Neuronal stem cell (in vitro differentiated cells): ENCODE results near the gene FAM13B. TPM values are rescaled to one million over a fixed set of nuclear protein-coding genes. Genes with fewer than 3 reads are reported as not detected.
A peak's percentile ranks its signal among the peaks of the same experiment; 100 is the strongest.

Experiments
- DNase-seq: peaks from one replicate; pipeline ENCODE4 v3.0.0-alpha.2; 2013; ENCODE audit warnings: low spot score
- H2AFZ ChIP-seq: one replicate; pipeline ENCODE4 v1.6.1; 2013; ENCODE audit warnings: mild to moderate bottlenecking, low read length, inconsistent platforms
- H2AK5ac ChIP-seq: 2 replicates; pipeline ENCODE4 v1.6.1; 2013; ENCODE audit warnings: low read depth, mild to moderate bottlenecking, inconsistent platforms, low read length, moderate library complexity, mixed read lengths
- H2BK120ac ChIP-seq: 2 replicates; pipeline ENCODE4 v1.6.1; 2013; ENCODE audit warnings: low read depth, mild to moderate bottlenecking, inconsistent platforms, low read length, moderate library complexity, mixed read lengths
- H2BK12ac ChIP-seq: one replicate; pipeline ENCODE4 v1.6.1; 2013; ENCODE audit warnings: low read length, inconsistent platforms
- H2BK15ac ChIP-seq: 2 replicates; pipeline ENCODE4 v1.6.1; 2013; ENCODE audit warnings: mild to moderate bottlenecking, low read length, inconsistent platforms, mixed read lengths
- H2BK5ac ChIP-seq: one replicate; pipeline ENCODE4 v1.6.1; 2013; ENCODE audit warnings: inconsistent platforms, mild to moderate bottlenecking, low read length, moderate library complexity
- H3K14ac ChIP-seq: one replicate; pipeline ENCODE4 v1.6.1; 2013; ENCODE audit warnings: low read length, inconsistent platforms
- H3K18ac ChIP-seq: 2 replicates; pipeline ENCODE4 v1.6.1; 2013; ENCODE audit warnings: low read length, inconsistent platforms
- H3K23ac ChIP-seq: 2 replicates; pipeline ENCODE4 v1.6.1; 2013; ENCODE audit warnings: low read depth, mild to moderate bottlenecking, mixed read lengths, low read length, inconsistent platforms; ENCODE audit not compliant: poor library complexity
- H3K27ac ChIP-seq: replicated peaks from 3 replicates; pipeline ENCODE4 v1.5.1; 2013; ENCODE audit warnings: low read length, inconsistent platforms
- H3K27me3 ChIP-seq, 3 experiments: 2 replicates each; pipeline ENCODE4 v1.6.1; 2013; ENCODE audit warnings: low read length in 3 of 3, mild to moderate bottlenecking in 2 of 3, inconsistent platforms in 1 of 3, low read depth in 1 of 3, mixed read lengths in 1 of 3, moderate library complexity in 1 of 3; ENCODE audit not compliant: control insufficient read depth in 3 of 3, insufficient read depth in 3 of 3
- H3K36me3 ChIP-seq, 2 donors: replicated peaks in 1 of 2; 2 replicates each; pipeline ENCODE4 v1.6.1; 2013; ENCODE audit warnings: low read length in 2 of 2; ENCODE audit not compliant: control insufficient read depth in 2 of 2, insufficient read depth in 2 of 2
- H3K4ac ChIP-seq: 2 replicates; pipeline ENCODE4 v1.6.1; 2013; ENCODE audit warnings: inconsistent platforms, mild to moderate bottlenecking, low read length, moderate library complexity
- H3K4me1 ChIP-seq, 2 donors: 1 replicate in 1 of 2; 2 replicates in 1 of 2; pipeline ENCODE4 v1.6.1; 2013; ENCODE audit warnings: low read length in 2 of 2, low read depth in 1 of 2; ENCODE audit not compliant: control insufficient read depth in 2 of 2, insufficient read depth in 1 of 2
- H3K4me2 ChIP-seq: one replicate; pipeline ENCODE4 v1.6.1; 2013; ENCODE audit warnings: mild to moderate bottlenecking, low read length, inconsistent platforms; ENCODE audit not compliant: insufficient read depth, poor library complexity, severe bottlenecking
- H3K4me3 ChIP-seq, 2 donors: 2 replicates each; pipeline ENCODE4 v1.5.1; 2013; ENCODE audit warnings: low read length in 2 of 2, mild to moderate bottlenecking in 2 of 2, inconsistent platforms in 1 of 2, moderate library complexity in 1 of 2
- H3K79me1 ChIP-seq: one replicate; pipeline ENCODE4 v1.6.1; 2013; ENCODE audit warnings: low read depth, mild to moderate bottlenecking, inconsistent platforms, low read length, moderate library complexity
- H3K9ac ChIP-seq: one replicate; pipeline ENCODE4 v1.6.1; 2013; ENCODE audit warnings: mild to moderate bottlenecking, low read depth, low read length, inconsistent platforms; ENCODE audit not compliant: poor library complexity
- H3K9me3 ChIP-seq, 2 donors: replicated peaks in 1 of 2; 2 replicates each; pipeline versions ENCODE3 to v1.6.1; 2013; ENCODE audit warnings: low read length in 2 of 2, mild to moderate bottlenecking in 2 of 2, inconsistent platforms in 1 of 2, low read depth in 1 of 2, mixed read lengths in 1 of 2, moderate library complexity in 1 of 2; ENCODE audit not compliant: control insufficient read depth in 2 of 2, insufficient read depth in 1 of 2
- H4K8ac ChIP-seq: one replicate; pipeline ENCODE4 v1.6.1; 2013; ENCODE audit warnings: low read depth, mild to moderate bottlenecking, inconsistent platforms, low read length, moderate library complexity
- H4K91ac ChIP-seq: one replicate; pipeline ENCODE4 v1.6.1; 2013; ENCODE audit warnings: low read length, low read depth, mild to moderate bottlenecking, inconsistent platforms; ENCODE audit not compliant: poor library complexity
- WGBS, 2 donors: extraction: QIAGEN DNeasy Blood & Tissue Kit; methylation state at CpG; one replicate each; pipeline ENCODE4 v1.1.7; 2013; ENCODE audit warnings: missing lambda C conversion rate in 2 of 2, mixed read lengths in 1 of 2; ENCODE audit not compliant: insufficient read length in 2 of 2, insufficient replicate concordance in 1 of 2; ENCODE audit errors: extremely low coverage in 2 of 2; 5-methylcytosine and 5-hydroxymethylcytosine counted together
- small RNA-seq: library from polyadenylated mRNA; stranded (forward); fragments of <200 nt; extraction: miRNeasy Mini kit (QIAGEN cat#:217004); gene quantifications from one replicate; pipeline ENCODE3, GENCODE V24; 2013; ENCODE audit not compliant: insufficient read depth

Gene FAM13B

DNA sequence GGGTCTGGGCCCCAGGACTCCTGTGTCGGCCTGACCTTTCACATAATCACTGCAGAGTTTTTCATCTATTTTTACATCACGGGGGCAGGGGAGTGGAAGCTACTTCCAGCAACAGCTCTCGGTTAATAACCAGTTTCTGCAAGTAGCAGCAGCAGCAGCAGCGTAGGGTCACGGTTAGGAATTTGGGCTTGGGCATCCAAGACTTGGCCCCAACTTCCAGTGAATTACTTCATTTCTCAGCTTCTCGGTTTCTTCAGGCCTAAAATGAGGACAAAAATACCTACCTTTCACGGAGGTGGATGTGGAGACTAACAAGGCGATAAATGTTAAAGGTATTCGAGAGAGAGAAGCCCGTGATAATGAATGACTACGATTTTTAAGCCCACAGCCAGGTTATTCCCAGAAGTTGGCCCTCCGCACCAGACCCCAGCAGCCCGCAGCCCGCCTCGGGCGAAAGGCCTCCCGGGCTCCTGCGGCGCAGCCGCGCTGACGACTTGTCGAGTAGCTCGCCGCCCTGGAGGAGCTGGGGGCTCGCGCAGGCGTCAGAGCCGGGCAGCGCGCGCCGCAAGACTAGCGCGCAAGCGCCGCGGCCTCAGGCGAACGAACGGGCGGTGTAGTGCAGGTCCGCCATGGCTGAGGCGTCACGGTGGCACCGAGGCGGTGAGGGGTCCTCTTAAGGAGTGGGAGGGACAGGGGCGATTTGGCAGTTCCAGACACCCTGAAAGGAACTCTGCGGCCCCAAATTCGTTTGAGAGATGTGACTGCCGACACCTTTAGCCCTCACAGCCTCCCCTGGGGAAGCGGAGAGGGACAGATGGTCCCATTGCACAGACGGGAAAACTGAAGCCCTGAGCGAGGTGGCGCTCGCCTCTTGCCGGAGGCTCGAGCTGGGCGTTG, 143.8 kb downstream of the FAM13B start, which contains the start of gene PKD2L2:
Gene PKD2L2, plus strand, starts transcription at position 595 of the 897 bp plus-strand sequence. Its CDS starts 35 bp downstream, at position 630.
- peak within 1 kb of the TSS; percentile 37 for H2BK15ac ChIP-seq
- H3K27me3 ChIP-seq: peaks cover 0 to 2% (median 0%) of the 10 kb centered on the region in 3 experiments
- H2AK5ac ChIP-seq: no peak within 1 kb of the TSS
- H3K4me3 ChIP-seq: peak within 1 kb of the TSS in 1 of 2 donors; percentile 63
- H4K91ac ChIP-seq: no peak within 1 kb of the TSS
- no peak within 1 kb of the TSS for H2BK12ac ChIP-seq
- H3K4ac ChIP-seq: no peak within 1 kb of the TSS
- no peak within 1 kb of the TSS for H2BK120ac ChIP-seq
- H3K4me1 ChIP-seq: peaks cover 2 to 7% of the 10 kb centered on the region in 2 donors
- no peak within 1 kb of the TSS for H2BK5ac ChIP-seq
- no peak within 1 kb of the TSS for H3K27ac ChIP-seq
- H3K9me3 ChIP-seq: peaks cover 0 to 2% of the 10 kb centered on the region in 2 donors
- H3K4me2 ChIP-seq: no peak within 1 kb of the TSS
- DNase-seq: peak; percentile 23
- H3K14ac ChIP-seq: no peak within 1 kb of the TSS
- peaks cover 3% of the 10 kb centered on the region for H3K79me1 ChIP-seq
- no peaks in the 10 kb centered on the region for H3K36me3 ChIP-seq
- H3K9ac ChIP-seq: no peak within 1 kb of the TSS
- peak within 1 kb of the TSS; percentile 88 for H2AFZ ChIP-seq
- H3K18ac ChIP-seq: peak within 1 kb of the TSS; percentile 93
- WGBS, 2 donors: no CpG with 5 or more reads among the region's 59 CpGs
- H3K23ac ChIP-seq: peak within 1 kb of the TSS; percentile 94
- peak within 1 kb of the TSS; percentile 50 for H4K8ac ChIP-seq

DNA sequence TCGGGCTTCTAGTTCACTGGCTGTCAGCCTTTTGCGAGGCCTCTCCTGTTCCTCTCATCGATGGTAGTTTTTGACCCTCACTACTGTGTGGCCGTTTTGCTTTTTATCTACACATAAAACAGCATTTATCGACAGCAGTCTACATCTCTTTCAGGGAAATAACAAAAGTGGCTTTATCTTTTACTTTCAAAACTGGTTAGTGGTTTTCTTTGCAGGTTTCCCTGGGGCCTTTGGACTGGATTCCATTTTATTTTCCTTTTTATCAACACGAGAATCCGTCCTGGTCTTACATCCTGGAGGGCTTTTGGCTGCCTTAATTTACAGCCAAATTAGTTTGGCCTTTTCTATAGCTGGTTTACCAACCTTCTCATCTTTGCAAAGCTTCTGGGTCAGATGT, 144.4 kb downstream of the FAM13B start:
- Histone ChIP-seq H2BK15ac (no peak overlapping the region), H3K27ac (no peak overlapping the region), H4K8ac (no peak overlapping the region), H3K23ac (no peak overlapping the region), H3K4ac (no peak overlapping the region), H3K9ac (no peak overlapping the region), H3K4me1 (peaks cover 2 to 7% of the 10 kb centered on the region in 2 donors), H3K14ac (no peak overlapping the region), H2BK12ac (no peak overlapping the region), H3K36me3 (no peaks in the 10 kb centered on the region), H3K27me3 (peaks cover 0 to 2% (median 0%) of the 10 kb centered on the region in 3 experiments), H2AK5ac (no peak overlapping the region), H2BK120ac (no peak overlapping the region), H3K4me3 (no peak overlapping the region), H4K91ac (no peak overlapping the region), H2BK5ac (no peak overlapping the region), H2AFZ (peak overlapping the region; percentile 88), H3K18ac (no peak overlapping the region), H3K9me3 (peaks cover 0 to 2% of the 10 kb centered on the region in 2 donors), H3K4me2 (no peak overlapping the region), H3K79me1 (peaks cover 3% of the 10 kb centered on the region)
- no peak for DNase-seq
- no CpG with 5 or more reads among the region's 7 CpGs for WGBS, 2 donors

Small RNAs within 50 kb of the gene (small RNA-seq; reads per million reads assigned to genes)
- gene RNU6-1148P: not detected
